ENCODE results near the gene SLC12A3.

- no peak for TF ChIP-seq CTCF (IDR thresholded peaks at IDR 0.05; ENCODE audit: poor library complexity)
- TF ChIP-seq EZH2 (IDR thresholded peaks at IDR 0.05; ENCODE audit: borderline replicate concordance), result no peak
- TF ChIP-seq EZH2phosphoT487 (IDR thresholded peaks at IDR 0.05; ENCODE audit: low read depth, severe bottlenecking, unreplicated experiment), result no peak
Observed at GRCh38 chr16:56894331-56894917, 29.4 kb downstream of the SLC12A3 start.

Data from hepatocyte (in vitro differentiated cells).